Measurements from ENCODE around the gene ALDH4A1. TPM values are rescaled to one million over a fixed set of nuclear protein-coding genes. Genes with fewer than 3 reads are reported as not detected.
A peak's percentile ranks its signal among the peaks of the same experiment; 100 is the strongest.

ALDH4A1 gene
- total and polyA plus RNA-seq, 9 of the 15 experiments (the other 6 are each of a cell fraction or from before 2014, with no cell fraction given), result 0.27 to 31.4 (median 16.6) TPM

DNA sequence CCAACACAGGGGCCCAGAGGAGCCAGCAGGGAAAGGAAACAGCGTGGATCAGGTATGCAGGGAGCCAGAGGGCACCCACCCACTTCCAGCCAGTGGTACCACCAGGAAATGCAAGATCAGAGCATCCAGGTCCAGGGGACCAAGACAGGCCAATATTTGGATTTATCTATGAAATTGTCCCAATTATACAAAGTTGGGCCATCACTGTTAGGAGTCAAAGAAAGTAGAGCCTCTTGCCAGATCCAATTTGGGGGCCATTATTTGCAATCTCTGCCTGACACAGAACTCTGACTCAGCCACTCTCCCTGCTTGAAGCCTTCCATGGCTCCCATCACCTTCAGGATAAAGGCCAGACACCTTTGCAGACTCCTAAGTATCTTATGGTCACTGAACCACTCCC, 21.8 kb downstream of the ALDH4A1 start:
- FAIRE-seq (no peak), DNase-seq (ENCODE audit: extremely low read depth in 1 of 4, low spot score in 3 of 4) (no peak), ATAC-seq (no peak)
- in situ Hi-C loops (cut with MboI) (loop anchor here (10.0 kb wide), 2 partner anchors 364 to 774 kb away; no protein-coding TSS in a partner anchor), intact Hi-C loops (cut with micrococcal nuclease) (no loop called here)
- TF ChIP-seq, protein P1, sequence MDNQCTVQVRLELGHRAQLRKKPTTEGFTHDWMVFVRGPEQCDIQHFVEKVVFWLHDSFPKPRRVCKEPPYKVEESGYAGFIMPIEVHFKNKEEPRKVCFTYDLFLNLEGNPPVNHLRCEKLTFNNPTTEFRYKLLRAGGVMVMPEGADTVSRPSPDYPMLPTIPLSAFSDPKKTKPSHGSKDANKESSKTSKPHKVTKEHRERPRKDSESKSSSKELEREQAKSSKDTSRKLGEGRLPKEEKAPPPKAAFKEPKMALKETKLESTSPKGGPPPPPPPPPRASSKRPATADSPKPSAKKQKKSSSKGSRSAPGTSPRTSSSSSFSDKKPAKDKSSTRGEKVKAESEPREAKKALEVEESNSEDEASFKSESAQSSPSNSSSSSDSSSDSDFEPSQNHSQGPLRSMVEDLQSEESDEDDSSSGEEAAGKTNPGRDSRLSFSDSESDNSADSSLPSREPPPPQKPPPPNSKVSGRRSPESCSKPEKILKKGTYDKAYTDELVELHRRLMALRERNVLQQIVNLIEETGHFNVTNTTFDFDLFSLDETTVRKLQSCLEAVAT (IDR thresholded peaks at IDR 0.05), result no peak
- no peak for TF ChIP-seq PHF20 (IDR thresholded peaks at IDR 0.05; ENCODE audit: partially characterized antibody)
- TF ChIP-seq CBX2 (IDR thresholded peaks at IDR 0.05; ENCODE audit: insufficient read depth, low read length, poor library complexity, severe bottlenecking), result no peak
- no peak for TF ChIP-seq CREB1 (IDR thresholded peaks at IDR 0.05)
- no peak for TF ChIP-seq CREB1 (CRISPR knock-in tag; IDR thresholded peaks at IDR 0.05)
- TF ChIP-seq OTX1 (CRISPR knock-in tag; IDR thresholded peaks at IDR 0.05), result no peak
- no peak overlapping the region for H3K4me2 ChIP-seq (ENCODE audit: insufficient read depth, low read length)
- no peaks in the 10 kb centered on the region for H3K79me2 ChIP-seq (ENCODE audit: control insufficient read depth, insufficient read depth, low read length)
- no peaks in the 10 kb centered on the region for H3K9me3 ChIP-seq (replicated peaks; ENCODE audit: control insufficient read depth, insufficient read depth, low read depth, low read length)
- H2AFZ ChIP-seq (ENCODE audit: low read depth, low read length), result no peak overlapping the region
- WGBS (ENCODE audit: insufficient coverage, low coverage, missing lambda C conversion rate), result 64% methylated on average over 1 of the region's 1 CpG
- no peak overlapping the region for H3K4me3 ChIP-seq
- ChIA-PET CTCF (ENCODE audit: low intra/inter-chr PET ratio) (interaction anchor here (0.7 to 7.0 kb wide), 2 partner anchors 31 to 773 kb away, joined by 3 to 108 read pairs; no protein-coding TSS in a partner anchor), POLR2A (interaction anchor here (0.7 to 1.2 kb wide), 3 partner anchors 11 to 26 kb away, joined by 3 read pairs; no protein-coding TSS in a partner anchor)
- peaks cover 0 to 15% of the 10 kb centered on the region in 2 experiments; a peak in 1 of 5 replicates for H3K4me1 ChIP-seq (replicated peaks in 1 of 2; ENCODE audit: control insufficient read depth in 2 of 2, insufficient read depth in 2 of 2, low read length in 2 of 2)
- H3K27me3 ChIP-seq (ENCODE audit: control insufficient read depth in 2 of 2, insufficient read depth in 2 of 2, low read length in 2 of 2), result no peaks in the 10 kb centered on the region
- H3K9ac ChIP-seq (ENCODE audit: insufficient read depth in 1 of 2, low read depth in 2 of 2, low read length in 2 of 2), result peak overlapping the region in 1 of 2 experiments; percentile 43; a peak in 1 of 4 replicates
- peaks cover 9% of the 10 kb centered on the region; the same call in 1 of the 3 replicates for H3K36me3 ChIP-seq (ENCODE audit: control insufficient read depth, insufficient read depth, low read length)
- no peaks in the 10 kb centered on the region for H3K9me1 ChIP-seq (ENCODE audit: control insufficient read depth, insufficient read depth, low read length)
- no TSS peak for BruUV-seq (replicated peaks)
- H3K27ac ChIP-seq (ENCODE audit: extremely low read depth, low read depth, low read length), result no peak overlapping the region
- H4K20me1 ChIP-seq (replicated peaks; ENCODE audit: control insufficient read depth, insufficient read depth, low read length), result peaks cover 3% of the 10 kb centered on the region; the same call in 1 of the 2 replicates
